ENCODE data around the gene MELTF.

Gene MELTF

DNA sequence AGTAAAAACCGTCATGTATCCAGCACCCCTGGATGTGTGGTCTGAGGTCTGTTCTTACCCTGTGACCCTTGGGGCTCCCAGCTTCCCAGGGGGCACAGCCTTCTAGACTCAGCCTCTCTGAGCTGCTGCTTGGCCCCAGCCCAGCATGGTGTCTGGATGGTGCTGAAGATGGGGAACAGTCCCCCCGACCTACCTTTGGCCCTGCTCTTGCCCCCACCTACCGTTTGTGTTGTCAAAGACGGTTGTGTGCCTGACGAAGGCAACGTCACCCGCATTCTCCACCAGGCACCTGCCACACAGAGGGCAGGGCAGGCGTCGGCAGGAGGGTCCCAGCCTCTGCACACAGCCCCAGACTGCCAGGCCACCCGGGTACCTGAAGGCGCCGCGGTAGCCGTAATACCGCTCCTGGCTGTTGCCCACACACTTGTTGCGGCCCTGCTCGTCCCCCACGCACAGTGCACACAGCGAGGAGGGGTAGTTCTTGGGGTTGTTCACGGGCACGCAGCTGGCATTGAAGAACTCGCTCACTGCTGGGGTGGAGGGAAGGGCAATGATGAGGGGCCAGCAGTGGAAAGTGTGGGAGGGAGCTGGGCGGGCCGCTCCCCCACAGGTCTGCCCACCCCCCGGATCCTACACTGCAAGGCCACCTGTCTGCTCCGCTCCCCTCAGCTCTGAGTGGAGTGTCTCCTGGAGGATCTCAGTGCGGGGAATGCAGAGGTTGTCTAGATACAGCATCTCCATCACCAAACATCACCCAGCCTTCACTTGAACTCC is 21.0 kb downstream of the MELTF start:
- no peak for DNase-seq

DNA sequence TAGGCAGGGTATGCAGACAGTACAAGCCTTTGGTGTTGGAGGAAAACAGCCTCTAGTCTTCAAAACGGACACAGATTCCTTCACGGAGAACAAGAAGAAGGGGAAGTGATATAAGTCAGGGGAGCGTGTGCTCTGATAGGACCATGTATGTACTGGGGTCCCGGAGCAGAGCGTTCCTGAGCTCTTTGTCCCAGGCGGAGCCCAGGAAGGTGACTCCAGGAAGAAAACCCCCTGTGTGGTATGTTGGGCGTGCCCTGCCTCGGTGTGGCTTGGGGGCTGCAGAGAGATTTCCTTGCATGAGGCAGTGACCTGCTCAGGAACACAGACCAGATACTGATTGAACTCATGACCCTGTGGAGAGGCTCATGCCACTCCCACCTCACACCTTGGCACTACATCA is 21.7 kb downstream of the MELTF start:
- DNase-seq = no peak

DNA sequence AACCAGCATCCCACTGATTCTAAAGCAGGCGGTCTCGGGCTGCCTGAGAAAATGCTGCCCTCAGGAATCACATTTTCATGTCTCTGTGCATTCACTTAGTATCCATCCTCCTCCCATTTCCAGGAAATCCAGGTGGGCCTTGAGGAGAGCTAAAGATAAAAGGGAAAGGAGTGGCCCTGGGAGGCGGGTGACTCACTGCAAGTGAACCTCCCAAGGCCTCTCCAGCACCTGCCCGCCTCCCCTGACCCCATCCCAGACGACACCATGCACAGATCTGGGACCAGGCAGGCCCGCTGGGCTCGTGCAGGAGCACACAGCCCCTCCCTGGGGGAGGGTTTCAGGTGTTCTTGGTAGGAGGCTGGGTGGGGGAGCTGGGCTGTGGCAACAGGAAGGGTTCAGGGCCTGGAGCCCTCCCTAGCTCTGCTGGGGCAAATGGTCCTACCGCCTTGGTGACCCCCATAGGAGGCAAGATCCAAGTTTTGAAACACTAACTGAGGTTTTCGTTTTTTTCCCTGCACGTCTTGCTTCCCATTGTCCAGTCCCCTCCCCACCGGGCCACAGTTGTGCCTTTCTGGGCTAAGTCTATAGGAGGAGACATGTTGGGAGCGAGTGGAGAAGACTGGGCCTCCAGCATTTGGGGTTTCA is 22.2 kb downstream of the MELTF start:
- no peak for DNase-seq

DNA sequence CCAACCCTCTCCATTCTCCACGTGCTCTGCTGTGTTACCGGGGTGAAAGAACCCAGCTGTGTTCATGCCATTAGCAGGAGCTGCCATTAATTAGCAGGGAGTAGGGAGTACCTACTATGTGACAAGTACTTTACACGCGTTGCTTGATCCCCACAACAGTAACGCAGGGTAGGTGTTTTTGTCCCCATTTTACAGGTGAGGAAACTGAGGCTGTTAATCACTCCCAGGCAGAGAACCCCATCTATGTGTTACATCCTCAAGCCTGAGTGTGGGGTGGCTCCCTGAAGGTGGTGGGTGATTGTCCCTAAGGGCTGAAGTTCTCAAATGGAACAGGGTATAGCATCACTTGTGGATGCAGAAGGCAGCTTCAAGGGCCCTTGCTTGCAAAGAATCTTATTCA is 22.8 kb downstream of the MELTF start:
- DNase-seq = no peak

DNA sequence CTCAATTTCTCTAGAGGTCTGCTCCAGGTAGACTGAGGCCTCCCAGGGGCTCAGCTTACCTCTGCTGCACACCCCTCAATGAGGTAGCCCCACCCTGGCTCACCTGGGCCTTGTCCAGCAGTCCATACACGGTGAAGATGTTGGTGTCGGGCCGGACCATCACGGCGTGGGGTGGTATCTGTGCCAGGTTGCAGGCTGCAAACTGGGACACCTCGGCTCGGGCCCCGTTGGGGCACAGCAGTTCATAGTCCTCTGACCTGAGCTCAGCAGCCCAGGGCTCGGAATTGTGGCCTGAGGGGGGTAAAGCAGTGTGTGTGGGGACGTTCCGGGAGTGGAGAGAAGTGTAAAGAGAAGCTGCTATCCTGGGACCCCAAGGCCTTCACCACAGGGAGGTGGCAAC is 23.2 kb downstream of the MELTF start:
- DNase-seq = no peak

DNA sequence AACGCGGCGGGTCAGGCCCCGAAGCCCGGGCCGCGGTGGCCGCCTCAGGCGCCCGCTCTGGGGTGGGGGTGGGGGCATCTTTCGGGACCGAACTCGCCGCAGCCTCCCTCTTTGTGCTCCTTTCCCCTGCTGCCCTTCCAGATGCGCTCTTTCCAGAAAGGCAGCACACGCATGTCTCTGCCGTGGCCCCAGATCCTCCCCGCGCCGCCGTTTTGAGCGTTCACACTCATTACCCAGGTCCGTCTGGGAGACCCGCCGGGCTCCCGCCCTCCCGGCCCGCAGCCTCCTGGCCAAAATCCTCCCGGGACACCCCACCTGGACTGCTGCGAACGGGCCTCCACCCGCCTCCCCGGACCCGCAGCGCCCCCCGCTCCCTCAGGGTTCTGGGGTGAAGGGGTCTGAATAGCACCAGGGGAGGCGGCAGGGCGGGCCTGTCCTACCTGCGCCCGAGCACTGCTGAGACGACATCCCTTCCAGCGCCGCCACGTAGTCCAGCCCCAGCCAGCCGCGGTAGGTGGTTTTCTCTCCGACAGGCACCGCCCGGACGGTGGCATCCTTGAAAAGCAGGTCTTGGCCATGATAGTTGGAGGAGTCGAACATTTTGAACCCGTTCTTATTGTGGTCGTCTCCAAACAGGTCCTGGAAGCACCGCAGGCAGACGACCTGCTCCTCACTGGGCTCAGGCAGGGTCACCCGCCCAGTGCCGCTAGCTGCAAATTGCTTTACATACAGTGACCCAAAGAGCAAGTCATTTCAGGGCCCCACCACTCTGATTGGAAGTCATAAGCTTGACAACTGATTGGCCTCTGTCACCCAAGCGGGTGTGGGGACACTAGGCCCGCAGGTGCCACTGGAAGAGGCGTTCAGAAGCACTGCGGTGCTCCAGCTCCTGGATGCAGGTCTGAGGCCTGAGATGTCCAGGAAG is 25.9 kb downstream of the MELTF start:
- DNase-seq = no peak

DNA sequence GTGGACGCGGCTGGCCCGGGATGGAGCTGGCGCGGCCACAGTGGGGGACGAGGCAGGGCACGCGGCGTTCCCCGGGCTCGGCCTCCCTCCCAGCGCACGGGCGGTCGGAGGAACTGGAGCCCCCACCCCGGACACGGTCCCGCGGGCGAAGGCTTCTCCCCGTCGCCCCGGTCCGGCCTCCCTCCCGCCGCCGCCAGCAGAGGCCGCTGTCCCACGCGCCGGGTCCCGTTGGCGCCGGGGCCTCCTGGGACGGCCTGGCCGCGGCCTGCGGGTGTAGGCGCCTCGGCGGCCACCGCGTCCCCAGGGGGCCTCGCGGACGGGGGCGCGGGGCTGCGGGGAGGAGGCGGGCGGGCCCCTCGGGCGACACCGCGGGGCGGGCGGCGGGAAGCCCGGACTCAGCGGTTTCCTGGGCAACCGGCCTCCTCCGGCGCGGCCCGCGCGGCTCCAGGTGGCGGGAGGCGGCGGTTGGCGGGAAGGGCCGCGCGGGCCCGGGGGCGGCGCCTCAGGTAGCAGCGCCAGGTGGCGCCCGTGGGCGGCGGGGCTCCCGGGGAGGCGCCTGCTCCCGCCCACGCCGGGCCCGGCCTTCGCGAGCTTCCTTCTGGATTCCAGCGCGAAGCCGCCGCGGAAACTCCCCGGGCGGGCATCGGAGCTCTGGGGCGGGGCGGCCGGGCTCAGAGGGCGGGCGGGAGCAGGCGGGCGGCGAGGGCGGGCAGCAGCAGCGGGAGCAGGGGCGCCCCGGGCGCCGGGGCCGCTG is 26.7 kb downstream of the MELTF start:
- DNase-seq = peak; percentile 82 to 84

DNA sequence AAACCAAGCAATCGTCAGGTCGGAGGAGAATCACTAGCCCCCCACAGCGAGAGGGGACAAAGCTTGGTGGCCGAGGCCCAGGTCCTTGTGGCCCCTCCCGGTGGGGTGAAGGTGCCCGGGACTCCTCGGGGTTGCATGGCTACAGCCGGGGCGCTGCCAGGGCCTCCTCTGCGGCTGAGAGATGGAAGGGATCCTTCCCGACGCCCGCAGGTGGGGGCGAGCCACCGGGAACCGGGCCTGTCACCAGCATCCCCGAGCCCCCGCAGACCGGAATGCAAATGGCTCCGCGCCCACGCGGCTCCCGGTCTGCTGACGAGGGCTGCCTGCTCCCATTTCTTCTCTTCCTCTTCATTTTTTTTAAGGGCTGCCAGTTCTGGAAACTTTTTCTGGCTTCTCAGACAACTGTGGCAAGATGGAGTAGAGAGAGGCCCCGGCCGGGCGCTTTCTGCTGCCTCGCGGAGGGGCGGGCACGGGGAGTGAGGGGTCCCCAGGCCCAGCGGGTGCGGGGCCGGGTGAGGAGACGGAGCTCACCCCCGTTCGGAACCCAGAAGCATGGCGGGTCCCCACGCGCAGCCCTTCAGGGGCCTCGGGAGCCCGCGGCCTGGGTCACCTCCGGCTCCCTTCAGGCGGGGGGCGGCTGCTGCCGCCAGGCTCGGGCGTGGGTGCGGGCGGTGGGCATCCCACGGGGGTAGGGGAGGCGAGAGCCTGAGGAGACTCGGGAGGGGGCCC is 27.5 kb downstream of the MELTF start:
- DNase-seq = peak in 1 of 2 donors; percentile 10

DNA sequence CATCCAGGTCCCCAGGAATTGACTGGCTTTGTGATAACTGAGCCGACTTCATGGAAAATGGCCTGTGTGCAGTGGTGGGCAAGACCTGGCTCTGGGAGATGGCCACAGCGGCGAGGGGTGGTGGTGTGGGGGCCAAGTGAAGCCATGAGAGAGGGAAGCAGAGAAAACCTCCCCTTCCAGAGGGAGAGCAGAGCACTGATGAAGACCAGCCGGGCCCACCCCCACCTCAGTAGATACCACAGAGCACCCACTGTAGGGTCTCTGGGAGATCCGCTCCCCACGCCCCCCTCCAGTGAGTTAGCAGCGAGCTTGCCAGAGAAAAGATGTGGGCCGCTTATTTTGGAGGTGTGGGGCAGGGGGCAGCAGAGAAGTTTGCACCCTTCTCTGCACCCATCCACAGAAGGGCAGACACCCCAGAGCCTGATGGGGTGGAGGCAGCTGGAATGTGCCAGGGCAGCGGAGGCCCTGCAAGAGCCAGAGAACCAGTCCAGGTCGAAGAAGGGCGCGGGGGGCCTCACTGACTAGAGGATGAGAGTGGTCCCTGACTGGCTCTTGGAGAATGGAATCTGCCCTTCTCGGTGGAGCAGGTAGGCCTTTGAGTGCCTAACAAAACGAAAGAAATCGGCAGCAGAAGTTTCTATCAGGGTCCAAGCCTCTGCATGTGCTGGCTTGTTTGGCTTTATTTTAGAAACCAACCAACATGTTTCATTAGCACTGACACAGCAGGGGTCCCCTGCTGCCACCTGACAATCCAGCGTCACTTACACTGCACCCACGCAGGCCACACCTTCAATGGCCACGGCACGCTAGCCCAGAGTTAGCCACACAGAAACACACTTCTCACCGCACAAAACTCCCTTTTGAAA is 28.3 kb downstream of the MELTF start:
- DNase-seq = no peak

DNA sequence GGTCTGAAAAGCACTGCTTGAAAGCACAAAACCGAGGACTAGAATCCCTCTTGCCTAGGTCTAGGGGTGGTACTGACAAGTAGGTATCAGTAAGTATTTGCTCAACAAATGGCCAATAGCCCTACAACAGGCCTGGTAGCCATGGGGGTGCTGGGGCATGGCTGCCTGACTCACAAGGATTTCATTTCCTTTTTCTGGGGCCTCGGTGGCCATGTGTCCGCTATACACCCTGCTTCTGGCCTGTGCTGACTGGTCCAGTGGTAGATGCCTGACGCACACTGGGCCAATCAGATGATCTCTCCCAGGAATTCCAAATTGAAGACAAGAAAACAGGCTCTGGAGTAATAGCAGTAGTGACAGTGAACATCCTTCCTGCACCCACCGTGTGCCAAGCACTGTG is 29.4 kb downstream of the MELTF start:
- DNase-seq = no peak

DNA sequence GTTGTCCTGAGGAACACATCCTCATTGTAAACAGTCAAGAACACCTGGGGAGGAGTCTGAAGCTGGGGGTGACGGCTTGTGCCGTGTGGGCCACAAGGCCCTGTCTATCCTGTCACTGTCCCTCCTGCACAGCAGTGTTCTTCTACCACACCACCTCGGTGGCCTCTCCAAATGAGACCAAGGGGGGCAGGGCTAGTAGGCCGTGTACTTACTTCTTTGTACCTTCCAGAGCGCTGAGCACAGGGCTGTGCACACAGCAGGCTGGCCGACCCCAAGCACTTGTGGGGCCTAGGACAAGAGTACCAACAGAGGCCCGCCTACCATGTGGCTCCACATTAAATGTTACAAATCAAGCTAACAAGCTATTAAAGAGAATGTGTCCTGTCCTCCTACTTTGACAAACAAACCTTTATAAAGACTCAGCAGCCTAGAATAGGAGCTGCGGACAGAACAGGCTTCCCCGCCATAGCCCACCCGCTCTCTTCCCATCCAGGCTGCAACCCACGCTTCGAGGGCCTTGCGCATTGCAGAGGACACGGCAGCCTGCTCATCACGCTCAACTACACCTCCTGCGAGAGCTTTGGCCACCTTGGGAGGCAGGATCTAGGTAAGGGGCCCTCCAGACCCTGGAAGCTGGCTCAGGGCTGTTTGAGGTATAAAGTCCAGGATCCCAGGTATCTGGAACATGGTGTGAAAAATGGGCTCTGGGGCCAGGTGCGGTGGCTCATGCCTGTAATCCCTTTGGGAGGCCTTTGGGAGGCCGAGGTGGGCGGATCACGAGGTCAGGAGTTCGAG is 30.5 kb downstream of the MELTF start:
- DNase-seq = no peak

DNA sequence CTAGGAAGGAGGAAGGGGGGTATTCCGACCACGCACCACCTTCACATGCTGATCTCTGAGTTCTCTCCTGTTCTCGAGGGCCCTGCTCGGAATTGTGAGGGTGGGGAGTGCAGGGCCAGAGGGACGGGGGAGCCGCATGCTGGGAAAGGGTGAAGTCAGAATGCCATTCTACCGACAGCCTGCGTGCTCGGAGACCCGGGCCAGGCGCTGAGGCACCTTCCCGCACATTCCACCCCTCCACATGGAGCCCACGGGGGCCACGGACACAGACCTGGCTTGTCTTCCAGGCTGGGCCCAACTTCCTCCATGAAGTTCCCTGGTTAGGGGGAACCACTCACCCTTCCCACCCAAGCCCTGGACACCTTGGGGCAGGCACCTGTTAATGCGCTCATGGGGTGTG is 32.3 kb downstream of the MELTF start:
- no peak for DNase-seq

DNA sequence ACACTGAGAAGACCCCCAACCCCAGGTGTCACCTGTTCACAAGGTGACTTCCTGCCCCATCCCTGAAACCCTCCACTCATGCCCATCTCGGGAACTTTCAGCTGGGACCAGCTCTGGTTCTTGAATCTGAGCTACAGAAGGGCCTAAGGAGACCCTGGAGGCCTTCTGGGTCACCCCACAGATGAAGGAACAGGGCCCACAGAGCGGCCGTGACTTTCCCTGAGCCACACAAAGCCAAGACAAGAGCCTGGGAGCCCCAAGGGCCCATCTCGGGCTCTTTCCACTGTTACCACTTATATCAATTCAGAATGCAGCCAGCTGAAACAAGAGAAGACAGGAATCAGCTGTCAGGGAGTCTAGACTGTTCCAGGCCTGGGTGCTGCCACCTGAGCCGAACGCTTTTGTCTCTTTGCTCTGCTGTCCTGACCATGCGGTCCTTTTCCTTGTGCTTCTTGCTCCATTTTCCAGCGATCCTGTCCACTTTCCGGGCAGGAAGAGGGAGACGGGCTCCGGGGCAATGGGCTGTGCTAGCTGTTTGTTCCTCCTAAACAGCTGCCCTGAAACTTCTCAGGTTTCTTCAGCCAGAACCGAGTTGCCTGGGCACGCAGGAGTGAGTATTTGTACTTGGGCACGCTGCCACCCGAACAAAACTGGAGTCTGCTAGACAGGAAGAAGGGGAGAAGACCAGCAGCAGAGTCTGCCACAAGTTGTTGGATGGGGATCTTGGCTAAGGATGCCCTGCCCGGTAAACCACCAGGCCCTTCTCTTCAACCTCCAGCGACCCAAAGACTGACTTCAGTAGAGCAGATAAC is 33.0 kb downstream of the MELTF start:
- DNase-seq = no peak

DNA sequence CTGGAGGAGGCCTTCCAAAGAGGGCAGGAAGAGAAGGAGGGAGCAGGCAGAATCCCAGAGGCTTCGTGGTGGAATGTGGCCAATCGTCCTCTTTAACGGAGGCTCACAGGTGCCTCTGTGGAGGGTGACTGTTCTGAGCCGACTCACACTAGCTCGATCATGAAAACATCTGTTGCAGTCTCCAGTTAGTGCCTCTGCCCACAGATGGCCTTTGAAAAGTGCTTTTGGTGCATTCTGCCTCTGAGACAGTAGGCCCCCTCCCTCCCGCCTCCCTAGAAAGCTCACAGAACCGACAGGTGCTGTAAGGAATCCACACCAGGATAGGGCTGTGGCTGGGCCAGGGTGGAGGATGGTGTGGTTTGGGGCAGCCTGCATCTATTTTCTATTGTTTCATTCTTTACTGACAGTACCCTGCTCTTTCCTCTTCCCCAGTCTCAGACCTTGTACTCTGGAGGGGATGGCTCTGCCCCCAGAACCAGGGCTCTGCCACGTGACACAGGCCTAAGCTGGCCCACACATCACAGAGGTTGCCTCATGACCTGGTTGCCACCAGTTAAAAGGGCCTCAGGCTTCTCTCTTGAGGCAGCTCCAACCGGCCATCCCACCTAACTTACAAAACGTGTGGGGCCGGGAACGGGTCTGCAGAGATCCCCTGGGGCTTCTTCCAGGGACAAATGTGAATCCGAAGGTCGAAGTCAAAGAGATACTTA is 33.8 kb downstream of the MELTF start:
- no peak for DNase-seq

DNA sequence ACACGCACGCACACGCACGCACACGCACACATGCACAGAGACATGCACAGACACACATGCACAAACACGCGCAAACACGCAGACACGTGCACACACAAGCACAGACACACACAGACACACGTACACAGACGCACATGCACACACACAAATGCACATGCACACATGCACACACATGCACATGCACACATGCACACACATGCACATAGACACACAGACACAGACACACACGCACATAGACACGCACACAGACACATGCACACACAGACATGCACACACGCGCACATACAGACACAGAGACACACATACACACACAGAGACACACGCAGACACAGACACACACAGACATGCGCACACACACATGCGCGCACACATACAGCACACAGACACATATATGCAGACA is 34.6 kb downstream of the MELTF start:
- no peak for DNase-seq

DNA sequence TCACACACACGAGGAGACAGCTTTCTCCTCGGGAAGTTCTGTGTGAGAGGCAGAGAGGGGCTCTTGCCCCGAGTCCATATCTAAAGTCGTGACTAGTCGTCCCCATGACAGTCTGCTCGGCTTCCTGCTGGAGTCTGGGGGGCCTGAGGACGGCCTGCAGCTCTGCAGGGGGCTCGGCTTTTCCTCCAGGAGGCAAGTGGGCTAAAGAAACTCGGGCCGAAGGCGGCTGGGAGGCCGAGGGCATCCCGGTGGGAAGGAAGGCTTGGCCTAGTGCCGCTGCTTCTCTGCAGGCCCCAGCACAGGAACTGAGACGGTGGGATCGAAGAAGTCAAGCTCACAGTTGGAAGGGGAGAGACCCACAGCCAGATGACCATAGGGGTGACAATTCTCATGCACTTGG is 35.6 kb downstream of the MELTF start:
- DNase-seq = no peak

DNA sequence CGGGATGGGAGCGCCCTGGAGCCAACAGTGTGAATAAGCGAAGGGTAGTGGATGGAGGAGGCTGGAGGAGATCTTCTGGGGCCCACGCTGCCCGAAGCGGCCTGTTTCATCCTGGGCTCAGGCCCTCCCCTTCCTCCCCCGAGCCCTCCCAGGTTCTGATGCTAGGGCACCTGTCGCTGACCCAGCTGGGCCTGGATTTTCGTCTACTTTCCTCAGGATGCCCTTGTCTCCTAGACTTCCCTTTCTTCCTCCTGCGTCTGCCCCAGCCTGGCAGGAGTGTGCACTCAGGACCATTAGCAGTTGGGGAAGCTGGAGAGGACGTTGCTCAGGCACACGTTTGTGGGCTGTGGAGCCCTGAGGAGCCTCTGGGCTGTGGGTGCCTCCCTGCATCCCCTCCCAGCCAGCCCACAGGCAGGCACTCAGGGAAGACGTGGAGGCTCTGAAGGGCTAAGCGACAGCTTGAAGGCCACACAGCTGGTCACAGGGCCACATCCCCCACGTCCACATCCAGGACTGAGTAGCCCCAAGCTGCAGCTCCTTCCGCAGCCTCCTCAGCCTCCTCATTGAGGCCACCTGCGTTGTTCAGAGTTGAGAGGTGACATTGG is 37.1 kb downstream of the MELTF start:
- no peak for DNase-seq
